Caki2 (cell line): ENCODE measurements around the gene MAN1A2. TPM values are rescaled to one million over a fixed set of nuclear protein-coding genes. Genes with fewer than 3 reads are reported as not detected.

ENCODE experiments used
- DNase-seq: peaks from one replicate; pipeline ENCODE4 v3.0.0-alpha.2; 2015; ENCODE audit warnings: low read depth
- in situ Hi-C: cut with HindIII; loops from 2 replicates; pipeline ENCODE4 v1.10.0; 2016; ENCODE audit warnings: low sequenced_read_pairs, low pct_unique_long_range_greater_than_20kb, mixed read lengths
- total RNA-seq: library from RNA; depleted of rRNA; stranded (reverse); fragments of >200 nt; shearing (Covaris generic); gene quantifications from 2 replicates; pipeline ENCODE4 v1.2.3, GENCODE V29; 2014; ENCODE audit warnings: low replicate concordance

The MAN1A2 gene
- total RNA-seq, 1 experiment from 2014 or later, result 11.6 TPM

- in situ Hi-C loops, result no loop called here
- no peak for DNase-seq
Measured at GRCh38 chr1:117388328-117388727, 21.1 kb downstream of the MAN1A2 start.

GRCh38 chr1:117389284-117389683 lies 22.0 kb downstream of the MAN1A2 start:
- in situ Hi-C loops, result no loop called here

GRCh38 chr1:117389779-117390178 lies 22.5 kb downstream of the MAN1A2 start:
- in situ Hi-C loops, result no loop called here
- no peak for DNase-seq

More at GRCh38 chr1:117389284-117389683, 22.0 kb downstream of the MAN1A2 start:
- no peak for DNase-seq

GRCh38 chr1:117392771-117393170 lies 25.5 kb downstream of the MAN1A2 start:
- in situ Hi-C loops, result no loop called here

GRCh38 chr1:117396074-117396473 lies 28.8 kb downstream of the MAN1A2 start:
- in situ Hi-C loops, result no loop called here
- DNase-seq, result no peak

More at GRCh38 chr1:117392771-117393170, 25.5 kb downstream of the MAN1A2 start:
- DNase-seq, result no peak

- in situ Hi-C loops, result no loop called here
- DNase-seq, result no peak
Measured at GRCh38 chr1:117396636-117397035, 29.4 kb downstream of the MAN1A2 start.

GRCh38 chr1:117398957-117399356 lies 31.7 kb downstream of the MAN1A2 start:
- in situ Hi-C loops, result no loop called here
- no peak for DNase-seq

- in situ Hi-C loops, result no loop called here
- DNase-seq, result no peak
Measured at GRCh38 chr1:117401761-117402160, 34.5 kb downstream of the MAN1A2 start.

GRCh38 chr1:117403597-117403996 lies 36.3 kb downstream of the MAN1A2 start:
- in situ Hi-C loops, result no loop called here
- no peak for DNase-seq

- in situ Hi-C loops, result no loop called here
- no peak for DNase-seq
Measured at GRCh38 chr1:117405042-117405441, 37.8 kb downstream of the MAN1A2 start.

GRCh38 chr1:117412472-117412871 lies 45.2 kb downstream of the MAN1A2 start:
- no peak for DNase-seq
- in situ Hi-C loops, result no loop called here

- DNase-seq, result no peak
- in situ Hi-C loops, result no loop called here
Measured at GRCh38 chr1:117413412-117413811, 46.2 kb downstream of the MAN1A2 start.

- in situ Hi-C loops, result no loop called here
- no peak for DNase-seq
Measured at GRCh38 chr1:117414943-117415342, 47.7 kb downstream of the MAN1A2 start.

- in situ Hi-C loops, result no loop called here
- no peak for DNase-seq
Measured at GRCh38 chr1:117416004-117416403, 48.8 kb downstream of the MAN1A2 start.

- in situ Hi-C loops, result no loop called here
- DNase-seq, result no peak
Measured at GRCh38 chr1:117416546-117417125, 49.4 kb downstream of the MAN1A2 start.

- no peak for DNase-seq
- in situ Hi-C loops, result no loop called here
Measured at GRCh38 chr1:117425050-117425734, 57.9 kb downstream of the MAN1A2 start.

GRCh38 chr1:117427297-117427696 lies 60.0 kb downstream of the MAN1A2 start:
- no peak for DNase-seq
- in situ Hi-C loops, result no loop called here

- in situ Hi-C loops, result no loop called here
- DNase-seq, result no peak
Measured at GRCh38 chr1:117433943-117434342, 66.7 kb downstream of the MAN1A2 start.

- DNase-seq, result no peak
- in situ Hi-C loops, result no loop called here
Measured at GRCh38 chr1:117436513-117436912, 69.3 kb downstream of the MAN1A2 start.

- DNase-seq, result no peak
- in situ Hi-C loops, result no loop called here
Measured at GRCh38 chr1:117447661-117448060, 80.4 kb downstream of the MAN1A2 start.
